Measurements from ENCODE around the gene L3MBTL4. TPM values are rescaled to one million over a fixed set of nuclear protein-coding genes. Genes with fewer than 3 reads are reported as not detected.

Gene L3MBTL4
- total RNA-seq, 1 donor from 2014 or later: 0.56 TPM

- H3K27ac Mint-ChIP-seq (ENCODE audit: unreplicated experiment): no peak overlapping the region
- peaks cover 8% of the 10 kb centered on the region for H3K4me1 Mint-ChIP-seq (ENCODE audit: unreplicated experiment)
- no peaks in the 10 kb centered on the region for H3K36me3 Mint-ChIP-seq (ENCODE audit: low read depth, unreplicated experiment)
- no peaks in the 10 kb centered on the region for H3K9me3 Mint-ChIP-seq (ENCODE audit: unreplicated experiment)
- no peak overlapping the region for H3K4me3 Mint-ChIP-seq (ENCODE audit: unreplicated experiment)
- H3K27me3 Mint-ChIP-seq (ENCODE audit: unreplicated experiment): no peaks in the 10 kb centered on the region
- TF ChIP-seq CTCF (IDR thresholded peaks at IDR 0.05; ENCODE audit: unreplicated experiment): no peak
- DNase-seq (ENCODE audit: low spot score): no peak
These were observed 389.9 kb downstream of the L3MBTL4 start for GRCh38 chr18:6024745-6025248.

GRCh38 chr18:6023551-6023950, 391.2 kb downstream of the L3MBTL4 start:
- H3K4me1 Mint-ChIP-seq (ENCODE audit: unreplicated experiment): peaks cover 8% of the 10 kb centered on the region

GRCh38 chr18:6022845-6023244, 391.9 kb downstream of the L3MBTL4 start:
- H3K4me1 Mint-ChIP-seq (ENCODE audit: unreplicated experiment): peaks cover 8% of the 10 kb centered on the region
- no peak overlapping the region for H3K4me3 Mint-ChIP-seq (ENCODE audit: unreplicated experiment)
- H3K9me3 Mint-ChIP-seq (ENCODE audit: unreplicated experiment): no peaks in the 10 kb centered on the region
- no peak for DNase-seq (ENCODE audit: low spot score)
- H3K27ac Mint-ChIP-seq (ENCODE audit: unreplicated experiment): no peak overlapping the region
- no peaks in the 10 kb centered on the region for H3K36me3 Mint-ChIP-seq (ENCODE audit: low read depth, unreplicated experiment)
- H3K27me3 Mint-ChIP-seq (ENCODE audit: unreplicated experiment): no peaks in the 10 kb centered on the region
- TF ChIP-seq CTCF (IDR thresholded peaks at IDR 0.05; ENCODE audit: unreplicated experiment): no peak

More at GRCh38 chr18:6023551-6023950, 391.2 kb downstream of the L3MBTL4 start:
- no peak overlapping the region for H3K4me3 Mint-ChIP-seq (ENCODE audit: unreplicated experiment)
- DNase-seq (ENCODE audit: low spot score): no peak
- no peak overlapping the region for H3K27ac Mint-ChIP-seq (ENCODE audit: unreplicated experiment)
- no peaks in the 10 kb centered on the region for H3K27me3 Mint-ChIP-seq (ENCODE audit: unreplicated experiment)
- no peaks in the 10 kb centered on the region for H3K36me3 Mint-ChIP-seq (ENCODE audit: low read depth, unreplicated experiment)
- H3K9me3 Mint-ChIP-seq (ENCODE audit: unreplicated experiment): no peaks in the 10 kb centered on the region
- no peak for TF ChIP-seq CTCF (IDR thresholded peaks at IDR 0.05; ENCODE audit: unreplicated experiment)

- TF ChIP-seq CTCF (IDR thresholded peaks at IDR 0.05; ENCODE audit: unreplicated experiment): no peak
- Mint-ChIP-seq H3K36me3 (ENCODE audit: low read depth, unreplicated experiment) (no peaks in the 10 kb centered on the region), H3K27ac (ENCODE audit: unreplicated experiment) (no peak overlapping the region), H3K9me3 (ENCODE audit: unreplicated experiment) (no peaks in the 10 kb centered on the region), H3K4me1 (ENCODE audit: unreplicated experiment) (peaks cover 8% of the 10 kb centered on the region), H3K27me3 (ENCODE audit: unreplicated experiment) (no peaks in the 10 kb centered on the region), H3K4me3 (ENCODE audit: unreplicated experiment) (no peak overlapping the region)
- no peak for DNase-seq (ENCODE audit: low spot score)
These were observed 392.7 kb downstream of the L3MBTL4 start for GRCh38 chr18:6022074-6022444.

GRCh38 chr18:6021306-6022073, 393.2 kb downstream of the L3MBTL4 start:
- Mint-ChIP-seq H3K4me3 (ENCODE audit: unreplicated experiment) (no peak overlapping the region), H3K4me1 (ENCODE audit: unreplicated experiment) (peaks cover 8% of the 10 kb centered on the region), H3K27ac (ENCODE audit: unreplicated experiment) (no peak overlapping the region), H3K9me3 (ENCODE audit: unreplicated experiment) (no peaks in the 10 kb centered on the region), H3K27me3 (ENCODE audit: unreplicated experiment) (no peaks in the 10 kb centered on the region), H3K36me3 (ENCODE audit: low read depth, unreplicated experiment) (no peaks in the 10 kb centered on the region)
- TF ChIP-seq CTCF (IDR thresholded peaks at IDR 0.05; ENCODE audit: unreplicated experiment): no peak
- DNase-seq (ENCODE audit: low spot score): no peak
